HL-60 (cell line): ENCODE measurements around the gene CTSG.
A peak's percentile ranks its signal among the peaks of the same experiment; 100 is the strongest.
"Not testable (repeated sequence)": the region's sequence is repeated elsewhere in the genome, so short reads cannot be mapped to it uniquely, and the experiment has no call there.

Experiments used
- DNase-seq, 2 experiments: peaks; one replicate each; pipeline ENCODE4 v3.0.0-alpha.2; 2010 to 2020; ENCODE audit warnings: low read depth in 1 of 2, low spot score in 1 of 2
- H3K27ac ChIP-seq: fragments of 250-450 bp; sonication (Bioruptor Pico); replicated peaks from 2 replicates; pipeline ENCODE4 v1.5.1; 2020; ENCODE audit warnings: mild to moderate bottlenecking, moderate library complexity
- H3K27me3 ChIP-seq: fragments of 250-450 bp; sonication (Bioruptor Pico); 2 replicates; pipeline ENCODE4 v1.5.1; 2021; ENCODE audit warnings: mild to moderate bottlenecking, moderate library complexity; ENCODE audit not compliant: insufficient read depth, poor library complexity, severe bottlenecking
- H3K4me3 ChIP-seq: replicated peaks from 2 replicates; pipeline ENCODE4 v1.5.1; 2011; ENCODE audit warnings: mild to moderate bottlenecking, control low read depth, low read length; ENCODE audit not compliant: insufficient read depth
- CTCF ChIP-seq: IDR thresholded peaks from one replicate; pipeline ENCODE4 v1.5.1; 2011; ENCODE audit warnings: low read length, control low read depth, inconsistent platforms; ENCODE audit not compliant: insufficient read depth
- GABPA ChIP-seq: IDR thresholded peaks from 2 replicates; pipeline ENCODE4 v1.6.1; 2012; ENCODE audit warnings: low read depth
- POLR2AphosphoS5 ChIP-seq: IDR thresholded peaks from 2 replicates; pipeline ENCODE4 v1.6.1; 2012; ENCODE audit warnings: low read depth
- REST ChIP-seq: IDR thresholded peaks from 2 replicates; pipeline ENCODE4 v1.6.1; 2012; ENCODE audit warnings: low read depth; ENCODE audit not compliant: insufficient replicate concordance
- SPI1 ChIP-seq: IDR thresholded peaks from 2 replicates; pipeline ENCODE4 v1.6.1; 2012; ENCODE audit warnings: low read depth, mild to moderate bottlenecking, borderline replicate concordance

Gene CTSG

GRCh38 chr14:24595073-24595808 lies 19.2 kb upstream of the CTSG start:
- Histone ChIP-seq H3K27me3 (no peaks in the 10 kb centered on the region), H3K27ac (no peak overlapping the region), H3K4me3 (no peak overlapping the region)
- no peak for TF ChIP-seq CTCF
- no peak for TF ChIP-seq REST
- TF ChIP-seq POLR2AphosphoS5, result no peak
- no peak for TF ChIP-seq GABPA
- TF ChIP-seq SPI1, result no peak
- DNase-seq, result no peak

DNA sequence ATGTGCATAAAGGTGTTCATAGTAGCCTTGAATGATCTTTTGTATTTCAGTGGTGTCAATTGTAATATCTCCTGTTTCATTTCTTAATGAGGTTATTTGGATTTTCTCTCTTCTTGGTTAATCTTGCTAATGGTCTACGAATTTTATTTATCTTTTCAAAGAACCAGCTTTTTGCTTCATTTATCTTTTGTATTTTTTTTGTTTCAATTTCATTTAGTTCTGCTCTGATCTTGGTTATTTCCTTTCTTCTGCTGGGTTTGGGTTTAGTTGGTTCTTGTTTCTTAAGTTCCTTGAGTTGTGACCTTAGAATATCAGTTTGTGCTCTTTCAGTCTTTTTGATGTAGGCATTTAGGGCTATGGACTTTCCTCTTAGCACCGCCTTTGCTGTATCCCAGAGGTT lies 15.0 kb upstream of the CTSG start:
- not testable (repeated sequence) for H3K27me3 ChIP-seq, H3K27ac ChIP-seq, H3K4me3 ChIP-seq, DNase-seq

GRCh38 chr14:24584402-24584801 lies 8.4 kb upstream of the CTSG start:
- H3K4me3 ChIP-seq, DNase-seq: not testable (repeated sequence)

DNA sequence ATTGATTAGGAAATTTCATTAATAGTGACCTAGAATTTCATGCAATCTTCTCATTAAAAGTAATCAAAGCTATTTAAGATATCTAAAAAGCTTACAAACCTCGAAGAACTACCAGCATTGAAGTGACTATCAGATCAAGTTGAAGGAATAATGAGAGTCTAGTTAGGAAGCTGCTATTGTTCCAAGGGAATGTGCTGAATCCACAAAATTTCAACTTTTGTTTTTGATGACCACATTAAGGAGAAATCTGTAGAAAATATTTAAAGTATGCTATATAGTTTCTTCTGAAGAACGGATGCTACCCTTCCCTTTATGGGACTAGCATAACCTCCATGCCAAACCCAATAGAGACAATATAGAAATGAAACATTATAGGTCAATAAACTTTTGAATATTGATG lies 2.5 kb upstream of the CTSG start:
- Histone ChIP-seq H3K27me3 (no peaks in the 10 kb centered on the region), H3K4me3 (no peak overlapping the region), H3K27ac (no peak overlapping the region)
- TF ChIP-seq REST (no peak), CTCF (no peak), GABPA (no peak)
- DNase-seq, result no peak

More at GRCh38 chr14:24584402-24584801, 8.4 kb upstream of the CTSG start:
- not testable (repeated sequence) for H3K27me3 ChIP-seq, H3K27ac ChIP-seq

- Histone ChIP-seq H3K27me3 (no peaks in the 10 kb centered on the region), H3K27ac (peak overlapping the region; percentile 85), H3K4me3 (peak overlapping the region; percentile 21)
- peak; percentile 68 to 76 for DNase-seq
- TF ChIP-seq CTCF, result no peak
- TF ChIP-seq SPI1, result no peak
- TF ChIP-seq REST, result no peak
- no peak for TF ChIP-seq POLR2AphosphoS5
- TF ChIP-seq GABPA, result no peak
These were observed 721 bp upstream of the CTSG start for GRCh38 chr14:24576771-24577170.
